ENCODE data around the gene TOMT. TPM values are rescaled to one million over a fixed set of nuclear protein-coding genes. Genes with fewer than 3 reads are reported as not detected.

Gene TOMT
- total and polyA plus RNA-seq, 11 donors: 0.23 TPM; not detected in 10

GRCh38 chr11:72102631-72102945, 3.1 kb upstream of the TOMT start:
- H3K4me1 ChIP-seq: peaks cover 7 to 48% (median 32%) of the 10 kb centered on the region in 12 donors
- peaks cover 0 to 32% (median 20%) of the 10 kb centered on the region in 9 donors for H3K36me3 ChIP-seq
- peak overlapping the region; percentile 91 to 99 (median 96) for H3K27ac ChIP-seq
- DNase-seq (no peak), ATAC-seq (peak in 1 of 4 donors; percentile 1)
- WGBS, 4 donors: 2 to 4% (median 3%) methylated on average over 8 to 9 of the region's 9 CpGs
- no peaks in the 10 kb centered on the region for H3K27me3 ChIP-seq
- intact Hi-C loops (cut with DNase I): loop anchor here in 2 of 10 donors (5.0 to 10.0 kb wide), 2 partner anchors 175 to 332 kb away; partner anchors contain the start of genes CLPB (in 1 of the 2), RNF121 (in 1 of the 2) and XNDC1N (in 1 of the 2)
- peak overlapping the region; percentile 70 to 98 (median 90) for H3K4me3 ChIP-seq
- H3K9me3 ChIP-seq: no peaks in the 10 kb centered on the region
- no peak for TF ChIP-seq POLR2A (IDR thresholded peaks at IDR 0.05)
- no peak for TF ChIP-seq CTCF (IDR thresholded peaks at IDR 0.05)

GRCh38 chr11:72102946-72103753, 2.6 kb upstream of the TOMT start, which contains the start of gene LAMTOR1:
LAMTOR1 (minus strand) TSS chr11:72103297; CDS start chr11:72103224, 73 bp downstream.
- Histone ChIP-seq H3K27ac (peak within 1 kb of the TSS; percentile 91 to 99 (median 96)), H3K4me3 (peak within 1 kb of the TSS; percentile 70 to 98 (median 90)), H3K4me1 (peaks cover 7 to 48% (median 32%) of the 10 kb centered on the region in 12 donors), H3K36me3 (peaks cover 0 to 27% (median 15%) of the 10 kb centered on the region in 9 donors), H3K27me3 (no peaks in the 10 kb centered on the region), H3K9me3 (no peaks in the 10 kb centered on the region)
- DNase-seq: peak; percentile 99 to 100 (median 99)
- peak; percentile 98 to 100 (median 99) for ATAC-seq
- intact Hi-C loops (cut with DNase I): loop anchor here in 5 of 10 donors (1.0 to 10.0 kb wide), 5 partner anchors 9 to 332 kb away; partner anchors contain the start of genes ANAPC15 (in 4 of the 5), CLPB (in 1 of the 5), LRRC51 (in 1 of the 5) and NUMA1 (in 1 of the 5)
- peak in 9 of 12 donors; percentile 29 to 60 (median 48) for TF ChIP-seq CTCF (IDR thresholded peaks at IDR 0.05)
- peak in 1 of 2 donors; percentile 64 for TF ChIP-seq POLR2A (IDR thresholded peaks at IDR 0.05)
- WGBS, 4 donors: 2 to 5% (median 4%) methylated on average over 44 to 64 of the region's 64 CpGs

GRCh38 chr11:72103754-72104167, 2.0 kb upstream of the TOMT start:
- DNase-seq: no peak
- TF ChIP-seq POLR2A (IDR thresholded peaks at IDR 0.05) (no peak), CTCF (IDR thresholded peaks at IDR 0.05) (no peak)
- H3K9me3 ChIP-seq: no peaks in the 10 kb centered on the region
- peak overlapping the region; percentile 71 to 99 (median 95) for H3K27ac ChIP-seq
- peaks cover 0 to 21% (median 12%) of the 10 kb centered on the region in 9 donors for H3K36me3 ChIP-seq
- ATAC-seq: no peak
- no peaks in the 10 kb centered on the region for H3K27me3 ChIP-seq
- H3K4me3 ChIP-seq: peak overlapping the region in 11 of 12 donors; percentile 4 to 98 (median 86)
- WGBS, 4 donors: 77 to 86% (median 80%) methylated on average over 10 to 11 of the region's 11 CpGs
- intact Hi-C loops (cut with DNase I): loop anchor here in 5 of 10 donors (1.0 to 10.0 kb wide), 5 partner anchors 9 to 331 kb away; partner anchors contain the start of genes ANAPC15 (in 4 of the 5), CLPB (in 1 of the 5), LRRC51 (in 1 of the 5) and NUMA1 (in 1 of the 5)
- H3K4me1 ChIP-seq: peaks cover 7 to 45% (median 32%) of the 10 kb centered on the region in 12 donors

All from heart left ventricle (tissue), 16 donors.